H1 (cell line): ENCODE measurements around the gene SEMA4D. TPM values are rescaled to one million over a fixed set of nuclear protein-coding genes. Genes with fewer than 3 reads are reported as not detected.

ENCODE experiments used
- ASH2L ChIP-seq: fragments of 200-600, 300-600 bp; sonication (generic); IDR thresholded peaks from one replicate; pipeline ENCODE4 v1.7.1; 2017; ENCODE audit warnings: low read length
- BACH1 ChIP-seq: IDR thresholded peaks from 2 replicates; pipeline ENCODE4 v1.6.1; 2012; ENCODE audit warnings: low read length, improper control_type of control experiment
- BRCA1 ChIP-seq: IDR thresholded peaks from 2 replicates; pipeline ENCODE4 v1.6.1; 2012; ENCODE audit warnings: low read depth, low read length, improper control_type of control experiment
- CEBPB ChIP-seq: IDR thresholded peaks from 2 replicates; pipeline ENCODE4 v1.6.1; 2012; ENCODE audit warnings: low read depth, low read length
- CHD7 ChIP-seq: fragments of 300-600 bp; sonication (generic); IDR thresholded peaks from 2 replicates; pipeline ENCODE4 v1.7.1; 2012; ENCODE audit warnings: low read length, moderate library complexity, mild to moderate bottlenecking, inconsistent platforms; ENCODE audit not compliant: insufficient replicate concordance
- POLR2A ChIP-seq, 2 experiments: IDR thresholded peaks; 1 replicate in 1 of 2; 2 replicates in 1 of 2; pipeline ENCODE4 v1.6.1; 2011; ENCODE audit warnings: low read depth in 2 of 2, low read length in 2 of 2, mild to moderate bottlenecking in 2 of 2; ENCODE audit errors: control extremely low read depth in 1 of 2
- SUZ12 ChIP-seq: fragments of 200-600 bp; sonication (generic); IDR thresholded peaks from 2 replicates; pipeline ENCODE4 v1.6.1; 2012; ENCODE audit warnings: mild to moderate bottlenecking, inconsistent platforms, low read length, moderate library complexity, mixed read lengths
- TAF7 ChIP-seq: optimal IDR thresholded peaks from 2 replicates; pipeline ENCODE3; 2011; ENCODE audit warnings: low read depth, mild to moderate bottlenecking, inconsistent platforms, low read length, moderate library complexity, borderline replicate concordance
- polyA plus RNA-seq, 7 experiments: library from polyadenylated mRNA; depleted of rRNA in 3 of 7; stranded (reverse) in 5 of 7; unstranded in 2 of 7; fragments of >200 nt in 5 of 7; fragments of 200-250 nt in 2 of 7; gene quantifications; 1 replicate in 5 of 7; 2 replicates in 1 of 7; 4 replicates in 1 of 7; pipeline versions ENCODE4 v1.2.1 to v1.2.3, GENCODE V29; 2011 to 2013; ENCODE audit warnings: missing spikeins in 2 of 7, mixed read lengths in 2 of 7
- total RNA-seq: library from RNA; stranded (reverse); fragmentation: NEBNext Ultra II Directional; extraction: Animal tissue kit (Norgen Biotek cat#: 25700); gene quantifications from 2 replicates; pipeline ENCODE4 v1.2.1, GENCODE V29; 2021
- TF ChIP-seq, protein P1 (sequence below): IDR thresholded peaks from 2 replicates; pipeline ENCODE4 v1.6.1; 2012; ENCODE audit warnings: inconsistent platforms

The SEMA4D gene
- total and polyA plus RNA-seq, 2 of the 8 experiments (the other 6 are each of a cell fraction or from before 2014, with no cell fraction given): 21.0 to 70.4 TPM

GRCh38 chr9:89411759-89412158 is 86.2 kb downstream of the SEMA4D start (continued):
- TF ChIP-seq CHD7 (no peak), CEBPB (no peak), ASH2L (no peak), POLR2A (IDR thresholded peaks at IDR 0.05; ENCODE audit: control extremely low read depth in 1 of 2, low read depth in 2 of 2, low read length in 2 of 2) (no peak), TAF7 (no peak), BRCA1 (no peak), SUZ12 (no peak), BACH1 (no peak)
- TF ChIP-seq, protein P1, sequence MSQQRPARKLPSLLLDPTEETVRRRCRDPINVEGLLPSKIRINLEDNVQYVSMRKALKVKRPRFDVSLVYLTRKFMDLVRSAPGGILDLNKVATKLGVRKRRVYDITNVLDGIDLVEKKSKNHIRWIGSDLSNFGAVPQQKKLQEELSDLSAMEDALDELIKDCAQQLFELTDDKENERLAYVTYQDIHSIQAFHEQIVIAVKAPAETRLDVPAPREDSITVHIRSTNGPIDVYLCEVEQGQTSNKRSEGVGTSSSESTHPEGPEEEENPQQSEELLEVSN: no peak
- TF ChIP-seq, all 59 proteins: peak for 0
